GM19035 (cell line): ENCODE data around the gene SLC30A10.
"Not testable (repeated sequence)": the region's sequence is repeated elsewhere in the genome, so short reads cannot be mapped to it uniquely, and the experiment has no call there.

Experiments used
- ATAC-seq: cut with Tn5 transposase; IDR thresholded peaks from one replicate; pipeline ENCODE4 v1.9.1; 2021; ENCODE audit not compliant: unreplicated experiment

Gene SLC30A10

GRCh38 chr1:219927956-219928790, at the start of gene SLC30A10:
Gene SLC30A10 (minus strand): TSS chr1:219928557. CDS start chr1:219928440, 117 bp downstream.
- ATAC-seq = peak; percentile 64

GRCh38 chr1:219973213-219973612, 44.9 kb upstream of the SLC30A10 start:
- no peak for ATAC-seq

- ATAC-seq = no peak
Measured at GRCh38 chr1:219967361-219967760, 39.0 kb upstream of the SLC30A10 start.

GRCh38 chr1:219966071-219966349, 37.7 kb upstream of the SLC30A10 start:
- ATAC-seq = no peak

- no peak for ATAC-seq
Measured at GRCh38 chr1:219965285-219966070, 37.1 kb upstream of the SLC30A10 start.

GRCh38 chr1:219963432-219963831, 35.1 kb upstream of the SLC30A10 start:
- ATAC-seq = no peak

GRCh38 chr1:219961684-219962083, 33.3 kb upstream of the SLC30A10 start:
- ATAC-seq = no peak

- ATAC-seq = no peak
Measured at GRCh38 chr1:219959540-219960203, 31.3 kb upstream of the SLC30A10 start.

- no peak for ATAC-seq
Measured at GRCh38 chr1:219958875-219959417, 30.6 kb upstream of the SLC30A10 start.

- ATAC-seq = no peak
Measured at GRCh38 chr1:219954736-219955421, 26.5 kb upstream of the SLC30A10 start.

- no peak for ATAC-seq
Measured at GRCh38 chr1:219954052-219954451, 25.7 kb upstream of the SLC30A10 start.

GRCh38 chr1:219952361-219952760, 24.0 kb upstream of the SLC30A10 start:
- ATAC-seq = no peak

- not testable (repeated sequence) for ATAC-seq
Measured at GRCh38 chr1:219949227-219949626, 20.9 kb upstream of the SLC30A10 start.

- not testable (repeated sequence) for ATAC-seq
Measured at GRCh38 chr1:219948766-219949165, 20.4 kb upstream of the SLC30A10 start.

GRCh38 chr1:219945795-219946194, 17.4 kb upstream of the SLC30A10 start:
- ATAC-seq = no peak

GRCh38 chr1:219941179-219942118, 13.1 kb upstream of the SLC30A10 start:
- ATAC-seq = no peak

GRCh38 chr1:219940707-219941106, 12.3 kb upstream of the SLC30A10 start:
- ATAC-seq = no peak

- no peak for ATAC-seq
Measured at GRCh38 chr1:219938706-219939105, 10.3 kb upstream of the SLC30A10 start.

GRCh38 chr1:219933763-219934162, 5.4 kb upstream of the SLC30A10 start:
- ATAC-seq = not testable (repeated sequence)

- no peak for ATAC-seq
Measured at GRCh38 chr1:219931033-219931432, 2.7 kb upstream of the SLC30A10 start.
